ENCODE data around the gene AZI2. TPM values are rescaled to one million over a fixed set of nuclear protein-coding genes. Genes with fewer than 3 reads are reported as not detected.

Gene AZI2
- total and polyA plus RNA-seq, 9 of the 15 experiments (the other 6 are each of a cell fraction or from before 2014, with no cell fraction given): 28.5 to 96.3 (median 70.2) TPM

GRCh38 chr3:28349469-28350000 lies 911 bp upstream of the AZI2 start (continued):
- TF ChIP-seq PRDM10 (IDR thresholded peaks at IDR 0.05; ENCODE audit: partially characterized antibody): peak; percentile 51
- peak; percentile 78; the same call in 1 of the 2 replicates for TF ChIP-seq ZC3H4 (CRISPR knock-in tag; IDR thresholded peaks at IDR 0.05; ENCODE audit: borderline replicate concordance)
- no peak for TF ChIP-seq CREB1 (IDR thresholded peaks at IDR 0.05)
- no peak for TF ChIP-seq CREB1 (CRISPR knock-in tag; IDR thresholded peaks at IDR 0.05)
- TF ChIP-seq NFE2L1 (tag; IDR thresholded peaks at IDR 0.05; ENCODE audit: borderline replicate concordance, low read depth): no peak
- TF ChIP-seq MEIS2 (IDR thresholded peaks at IDR 0.05; ENCODE audit: partially characterized antibody): peak; percentile 3
- no peak for TF ChIP-seq NR2C1 (IDR thresholded peaks at IDR 0.05)
- TF ChIP-seq NR2C1 (tag; IDR thresholded peaks at IDR 0.05): no peak
- no peak for TF ChIP-seq YY1 (IDR thresholded peaks at IDR 0.05; ENCODE audit: borderline replicate concordance in 1 of 3, control insufficient read depth in 1 of 3, extremely low read depth in 1 of 3, insufficient read depth in 3 of 3, insufficient read length in 1 of 3, insufficient replicate concordance in 2 of 3, low read depth in 1 of 3, low read length in 2 of 3)
- no peak for TF ChIP-seq ZNF79 (CRISPR knock-in tag; IDR thresholded peaks at IDR 0.05; ENCODE audit: low read depth)
- no peak for TF ChIP-seq PBX2 (CRISPR knock-in tag; IDR thresholded peaks at IDR 0.05; ENCODE audit: low read depth)
- 0 out of 2 replicates have a peak, but pooled peaks have one; percentile 32 for TF ChIP-seq PBX2 (tag; conservative IDR thresholded peaks at IDR 0.05; ENCODE audit: low read depth)

All from K562 (cell line).